Posterior vena cava (tissue), 2 donors: ENCODE measurements around the gene CBX6. TPM values are rescaled to one million over a fixed set of nuclear protein-coding genes. Genes with fewer than 3 reads are reported as not detected.
"Not testable (repeated sequence)": the region's sequence is repeated elsewhere in the genome, so short reads cannot be mapped to it uniquely, and the experiment has no call there.

Experiments
- DNase-seq: peaks from one replicate; pipeline ENCODE4 v3.0.0-alpha.2; 2020; ENCODE audit warnings: low spot score
- intact Hi-C, 2 donors: fragments of 100-400 bp; cut with DNase I; formaldehyde crosslinking; loops; one replicate each; pipeline versions ENCODE4 v1.14.1 to v1.14.2; 2022 to 2023
- long read RNA-seq, 2 donors: library from polyadenylated mRNA; unstranded; transcript quantifications; one replicate each; pipeline ENCODE4 v2.0.0, GENCODE V29; 2020 to 2021
- total RNA-seq, 2 donors: library from RNA; stranded (reverse); fragmentation: NEBNext Ultra II Directional; extraction: Animal tissue kit (Norgen Biotek cat#: 25700); gene quantifications; one replicate each; pipeline ENCODE4 v1.2.1, GENCODE V29; 2021
- donor health status: DM: yes; HTN: yes; CAD: no.
- donor health status: DM: yes; HTN: yes; CAD: no.

Gene CBX6
- 100 to 1,000 TPM in 1 of 2 donors, 10 to 100 TPM in 1; 98.0 to 105 TPM for total RNA-seq
- long read RNA-seq, donor 1, full-length matches to known transcripts, result 5 of 101 reads
- long read RNA-seq, donor 1, partial matches to known transcripts, result 92 of 101 reads
- long read RNA-seq, donor 1, other reads (novel, unspliced or antisense), result 4 of 101 reads
- long read RNA-seq, donor 2, partial matches to known transcripts, result 0 of 313 reads
- long read RNA-seq, donor 2, other reads (novel, unspliced or antisense), result 313 of 313 reads

DNA sequence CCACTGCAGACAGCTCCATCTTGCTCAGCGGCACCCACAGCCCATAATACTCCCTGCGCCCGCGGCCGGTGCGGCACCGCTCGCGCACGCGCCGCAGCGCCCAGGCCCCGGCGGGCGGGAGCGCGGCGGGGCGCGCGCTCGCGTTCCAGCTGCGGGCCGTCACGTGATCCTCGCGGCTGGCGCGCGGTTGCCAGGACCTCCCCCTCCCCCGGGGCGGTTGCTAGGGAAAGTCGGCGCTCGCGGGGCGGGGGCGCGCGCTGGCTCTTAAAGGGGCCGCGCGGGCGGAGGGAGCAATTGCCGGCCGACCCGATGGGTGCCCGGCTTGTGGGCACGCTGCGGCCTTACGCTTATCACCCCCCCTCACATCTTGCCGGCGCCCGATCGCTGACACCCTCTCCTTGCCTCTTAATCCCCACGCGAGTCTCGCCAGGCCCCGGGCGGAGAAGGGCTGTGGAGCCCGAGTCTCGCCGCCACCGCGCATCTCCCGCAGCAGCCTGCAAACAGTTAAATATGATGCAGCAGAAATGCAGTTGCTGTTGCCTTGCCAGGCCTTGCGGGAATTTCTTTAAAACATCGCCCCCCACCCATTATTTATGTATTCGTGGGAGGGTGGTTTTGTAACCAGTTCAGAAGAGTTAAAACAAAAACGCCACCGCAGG lies at the start of gene CBX6:
TSS of gene CBX6 (minus strand) at position 45 of the 659 bp plus-strand sequence. CDS start at position 19, 26 bp downstream.
- intact Hi-C loops, result loop anchor here in 1 of 2 donors (5.0 kb wide), 1 partner anchor 50 kb away; no protein-coding TSS in a partner anchor
- peak; percentile 98 for DNase-seq

DNA sequence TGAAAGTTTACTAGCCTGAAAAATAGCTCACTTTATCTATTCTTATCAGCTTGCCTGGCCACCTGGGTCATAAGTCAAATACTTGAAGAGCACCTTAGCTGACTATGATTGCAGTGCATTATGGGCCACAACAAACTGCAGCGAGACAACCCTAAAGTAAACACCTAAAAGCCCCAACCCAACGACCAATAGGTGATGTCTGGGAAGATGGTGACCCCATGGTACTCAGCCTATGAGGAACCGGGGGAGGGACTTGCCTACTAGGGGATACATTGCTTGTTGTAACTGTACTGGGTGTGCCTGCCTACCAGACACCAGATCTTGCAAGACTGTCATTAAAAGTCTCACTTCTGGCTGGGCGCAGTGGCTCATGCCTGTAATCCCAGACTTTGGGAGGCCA lies 49.8 kb upstream of the CBX6 start:
- intact Hi-C loops, result loop anchor here (5.0 kb wide), 2 partner anchors 35 to 50 kb away; partner anchors contain the start of gene CBX6 (in 1 of the 2)
- no peak for DNase-seq

DNA sequence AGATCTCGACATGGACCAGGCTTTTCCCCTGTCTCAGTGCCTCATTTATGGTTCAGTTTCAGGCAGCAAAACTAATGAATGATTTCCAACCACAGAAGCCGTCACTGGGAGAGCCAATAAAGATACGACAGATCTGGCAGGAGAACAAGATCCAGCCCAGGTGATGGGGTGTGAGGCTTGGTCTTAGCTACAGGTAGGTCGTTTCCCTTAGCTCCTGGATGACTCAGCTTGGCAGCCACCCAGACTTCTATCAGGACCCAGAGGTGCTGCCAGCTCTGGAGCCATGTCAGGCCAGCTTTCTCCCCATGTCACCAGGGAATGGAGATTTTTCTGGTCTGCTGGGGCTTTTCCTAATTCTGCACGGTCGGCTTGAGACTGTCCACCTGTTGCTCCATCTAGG lies 49.1 kb upstream of the CBX6 start:
- DNase-seq, result no peak
- intact Hi-C loops, result loop anchor here (5.0 kb wide), 2 partner anchors 34 to 49 kb away; partner anchors contain the start of gene CBX6 (in 1 of the 2)

- intact Hi-C loops, result loop anchor here (5.0 kb wide), 2 partner anchors 32 to 47 kb away; partner anchors contain the start of gene CBX6 (in 1 of the 2)
These were observed 47.7 kb upstream of the CBX6 start for GRCh38 chr22:38919631-38920190.

GRCh38 chr22:38911434-38911833 lies 39.4 kb upstream of the CBX6 start:
- no peak for DNase-seq
- intact Hi-C loops, result no loop called here

More at GRCh38 chr22:38919631-38920190, 47.7 kb upstream of the CBX6 start:
- DNase-seq, result no peak

- intact Hi-C loops, result no loop called here
- DNase-seq, result no peak
These were observed 35.8 kb upstream of the CBX6 start for GRCh38 chr22:38907767-38908166.

DNA sequence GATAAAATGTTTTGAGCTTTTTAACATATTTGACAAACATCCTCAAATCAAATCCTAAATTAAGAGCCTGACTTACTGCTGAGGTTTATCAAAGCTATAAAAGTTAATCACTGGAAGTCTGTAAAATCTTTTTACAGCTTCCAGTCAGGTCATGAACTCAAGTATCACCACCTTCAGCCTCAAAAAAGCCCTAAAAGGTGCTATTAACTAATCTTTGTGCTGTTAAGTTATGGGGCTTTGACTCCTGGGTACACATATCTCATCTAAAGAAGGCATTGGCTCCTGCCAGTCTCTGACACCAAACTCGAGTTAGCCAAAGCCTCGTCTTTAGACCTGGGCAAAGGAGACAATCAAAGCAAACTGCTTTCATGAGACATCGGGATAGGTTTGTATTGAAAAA lies 34.0 kb upstream of the CBX6 start:
- intact Hi-C loops, result no loop called here
- DNase-seq, result no peak

DNA sequence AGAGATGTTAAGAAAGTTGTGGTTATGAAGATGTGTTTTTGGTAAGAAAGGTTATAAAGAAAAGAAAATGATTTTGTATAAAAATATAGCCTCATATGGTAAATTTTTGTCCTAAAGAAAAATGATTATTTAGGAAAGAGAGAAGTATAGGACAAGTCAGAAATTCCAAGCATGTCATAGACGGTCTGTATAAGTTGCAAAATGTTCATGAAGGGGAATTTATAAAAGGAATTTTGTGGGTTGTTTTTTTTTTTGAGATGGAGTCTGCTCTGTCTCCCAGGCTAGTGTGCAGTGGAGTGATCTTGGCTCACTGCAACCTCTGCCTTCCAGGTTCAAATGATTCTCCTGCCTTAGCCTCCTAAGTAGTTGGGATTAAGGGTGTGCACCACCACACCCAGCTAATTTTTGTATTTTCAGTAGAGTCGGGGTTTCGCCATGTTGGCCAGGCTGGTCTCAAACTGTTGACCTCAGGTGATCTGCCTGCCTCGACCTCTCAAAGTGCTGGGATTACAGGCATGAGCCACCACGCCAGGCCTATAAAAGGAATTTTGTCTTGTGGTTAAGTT lies 32.1 kb upstream of the CBX6 start:
- DNase-seq, intact Hi-C loops: not testable (repeated sequence)

DNA sequence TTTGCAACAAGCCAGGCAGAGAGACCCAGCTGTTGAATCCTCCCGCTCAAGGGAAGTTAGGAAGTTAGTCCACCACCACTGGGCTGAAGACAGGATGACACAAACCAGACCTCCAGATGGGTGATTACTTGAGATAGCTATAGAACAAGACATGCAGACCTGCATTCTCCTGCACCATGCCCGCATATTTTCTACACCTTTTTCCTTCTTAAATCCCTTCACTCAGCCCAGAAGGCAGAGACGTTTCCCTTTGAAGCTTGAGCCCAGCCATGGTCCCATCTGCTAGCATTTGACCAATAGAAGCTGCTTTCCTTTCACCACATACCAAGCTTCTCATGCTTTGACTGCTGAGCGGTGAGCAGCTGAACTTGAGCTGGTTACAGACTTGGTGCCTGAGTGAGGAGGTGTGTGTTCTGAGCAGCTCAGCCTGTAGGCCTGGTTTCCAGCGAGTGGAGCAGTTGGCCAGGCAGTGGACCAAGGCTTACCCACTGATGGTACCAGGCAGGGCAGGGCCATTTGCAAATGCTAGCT lies 29.2 kb upstream of the CBX6 start:
- intact Hi-C loops, result no loop called here
- no peak for DNase-seq

GRCh38 chr22:38900677-38901076 lies 28.7 kb upstream of the CBX6 start:
- intact Hi-C loops, result no loop called here

DNA sequence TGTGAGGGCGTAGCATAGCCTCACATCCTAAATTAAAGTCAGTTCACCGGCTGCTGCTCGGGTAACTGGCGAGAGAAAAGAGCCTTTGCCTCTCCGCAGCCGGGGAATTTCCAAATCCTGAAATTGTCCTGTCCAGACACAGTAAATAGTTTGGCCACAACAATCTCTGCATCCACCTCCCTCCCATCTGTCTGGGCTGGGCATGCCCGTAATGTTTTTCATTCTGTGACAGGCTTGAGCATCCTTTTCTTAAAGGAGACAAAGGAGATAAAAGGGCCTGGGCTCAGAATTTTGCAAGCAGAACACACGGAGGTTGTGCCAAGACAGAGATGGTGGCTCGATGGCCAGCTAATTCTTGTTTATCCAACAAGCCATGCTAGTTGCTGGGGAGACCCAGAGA lies 19.2 kb upstream of the CBX6 start:
- intact Hi-C loops, result no loop called here
- DNase-seq, result no peak

More at GRCh38 chr22:38900677-38901076, 28.7 kb upstream of the CBX6 start:
- no peak for DNase-seq

DNA sequence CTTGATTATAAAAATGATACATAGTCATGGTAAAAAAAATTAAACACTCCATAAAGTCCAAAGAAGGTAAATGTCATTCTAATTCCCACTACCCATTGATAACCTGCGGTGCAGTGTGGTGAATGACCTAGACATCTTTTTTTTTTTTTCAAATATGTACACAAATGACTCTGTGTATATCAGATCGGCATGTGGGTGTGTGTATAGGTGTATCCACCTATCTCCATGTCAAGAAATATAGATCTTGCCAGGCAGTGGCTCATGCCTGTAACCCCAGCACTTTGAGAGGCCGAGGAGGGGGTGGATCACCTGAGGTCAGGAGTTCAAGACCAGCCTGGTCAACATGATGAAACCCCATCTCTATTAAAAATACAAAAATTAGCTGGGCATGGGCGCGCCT lies 18.4 kb upstream of the CBX6 start:
- intact Hi-C loops, result no loop called here

DNA sequence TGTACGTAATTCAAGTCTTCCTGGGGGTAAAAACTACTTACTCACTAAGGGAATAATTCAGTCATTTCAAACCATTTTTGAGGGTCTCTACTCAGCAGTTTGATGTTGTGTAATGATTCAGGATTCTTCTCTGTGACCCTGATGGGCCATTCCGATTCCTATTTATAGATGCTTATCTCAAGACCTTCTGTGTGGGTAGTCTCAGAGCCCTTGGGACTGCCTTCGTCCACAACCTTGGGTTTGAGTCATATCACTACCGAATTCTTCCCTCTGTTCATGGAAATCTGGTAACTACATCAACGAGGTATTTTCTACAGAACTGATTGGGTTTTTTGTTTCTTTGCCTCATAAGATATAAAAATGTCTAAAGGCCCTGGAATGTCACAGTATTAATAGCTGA lies 14.3 kb upstream of the CBX6 start:
- intact Hi-C loops, result loop anchor here in 1 of 2 donors (5.0 kb wide), 1 partner anchor 36 kb away; no protein-coding TSS in a partner anchor
- DNase-seq, result no peak

More for the DNA sequence above, 18.4 kb upstream of the CBX6 start:
- no peak for DNase-seq

- intact Hi-C loops, result no loop called here
- DNase-seq, result no peak
These were observed 11.1 kb upstream of the CBX6 start for GRCh38 chr22:38882972-38883622.

DNA sequence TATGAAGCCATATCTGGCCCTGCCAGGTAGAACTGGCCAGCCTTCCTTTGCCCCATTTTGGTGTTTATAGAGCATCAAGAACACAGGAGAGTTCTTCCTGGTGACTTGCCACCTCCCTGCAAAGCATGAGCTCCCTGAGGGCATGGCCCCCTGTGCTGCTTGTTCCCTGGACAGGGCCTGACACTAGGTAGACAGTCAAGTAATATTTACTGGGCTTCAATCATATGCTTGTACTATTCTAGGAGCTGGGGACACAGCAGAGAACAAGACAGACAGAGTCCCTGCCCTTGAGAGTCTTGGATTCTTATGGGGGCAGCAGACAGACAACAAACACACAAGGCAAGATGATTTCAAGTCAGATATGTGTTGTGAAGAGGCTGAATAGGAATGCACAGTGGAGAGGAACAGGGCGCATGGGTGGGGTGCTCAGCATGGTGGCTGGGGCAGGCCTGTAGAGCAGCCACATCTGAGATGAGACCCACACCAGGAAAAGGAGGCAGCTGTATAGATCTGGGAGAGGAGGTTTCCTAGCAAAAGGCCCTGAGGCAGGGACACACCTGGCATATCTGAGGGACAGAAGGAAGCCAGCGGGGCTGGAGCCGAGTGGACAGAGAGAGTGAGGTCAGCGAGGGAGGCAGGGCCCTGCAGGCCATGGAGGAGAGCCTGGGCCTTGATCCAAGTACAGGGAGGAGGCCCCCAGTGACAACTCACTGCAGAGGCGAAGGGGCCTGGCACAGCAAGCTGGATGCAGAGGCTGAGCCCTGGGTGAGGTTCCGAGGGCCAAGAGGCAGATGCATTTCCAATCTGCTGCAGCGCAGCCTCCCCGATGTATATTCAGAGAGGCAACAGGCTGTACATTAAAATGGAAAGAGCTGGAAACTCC lies 10.2 kb upstream of the CBX6 start:
- intact Hi-C loops, result no loop called here
- no peak for DNase-seq

- no peak for DNase-seq
- intact Hi-C loops, result no loop called here
These were observed 9.5 kb upstream of the CBX6 start for GRCh38 chr22:38881464-38881871.

DNA sequence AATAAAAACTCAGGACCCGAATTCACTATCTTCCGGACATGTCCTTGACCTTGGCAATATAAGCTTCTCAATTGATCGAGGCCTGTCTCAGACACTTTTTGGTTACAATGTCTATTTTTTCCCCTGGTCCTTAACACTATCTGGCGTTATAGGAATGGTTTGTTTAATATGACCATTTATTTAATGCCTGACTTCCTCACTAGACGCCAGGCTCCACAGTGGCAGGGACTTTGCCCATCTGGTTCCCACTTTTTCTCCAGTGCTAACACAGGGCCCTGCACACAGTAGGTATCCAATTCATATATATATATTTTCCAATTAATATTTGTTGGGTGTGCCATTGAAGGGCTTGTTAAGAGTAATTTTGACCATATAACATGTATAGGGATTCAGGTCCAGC lies 7.9 kb upstream of the CBX6 start:
- DNase-seq, result no peak
- intact Hi-C loops, result no loop called here

DNA sequence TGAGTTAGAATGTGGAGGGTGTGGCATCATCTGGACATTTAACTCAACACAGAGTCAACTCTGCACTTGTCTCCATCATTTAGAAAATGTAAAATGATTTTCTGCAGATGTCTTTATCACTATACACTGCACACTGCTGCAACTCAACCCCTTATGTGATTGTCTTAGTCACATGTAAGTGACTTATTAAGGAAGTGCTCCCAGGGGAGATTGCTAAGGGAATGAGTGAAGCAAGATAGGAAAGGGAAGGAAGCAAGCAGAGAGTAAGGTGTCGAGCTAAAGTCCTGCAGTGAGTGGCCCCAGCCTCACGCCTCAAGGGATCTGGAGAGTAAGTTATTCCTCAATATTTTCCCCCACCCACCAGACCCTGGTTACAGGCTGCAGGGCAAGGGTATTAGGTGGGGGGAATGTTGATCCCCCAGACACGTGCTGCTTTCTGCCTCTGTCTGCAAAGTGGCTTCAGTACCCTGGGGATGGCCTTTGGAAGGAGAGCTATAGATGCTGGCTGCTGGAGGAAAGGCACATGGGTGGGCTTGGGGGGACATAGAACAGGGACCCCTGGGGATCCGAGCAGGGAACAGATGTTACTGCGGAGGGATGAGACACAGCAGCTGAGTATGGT lies 7.2 kb upstream of the CBX6 start:
- peak; percentile 43 for DNase-seq
- intact Hi-C loops, result no loop called here
